AG04450 (cell line): ENCODE results near the gene HHIP. TPM values are rescaled to one million over a fixed set of nuclear protein-coding genes. Genes with fewer than 3 reads are reported as not detected.

Experiments
- CTCF ChIA-PET: fragments of 300-600, 350-600 bp; formaldehyde crosslinking; extraction: SDS; loops from one replicate; lab custom pipeline; 2022; ENCODE audit warnings: antibody characterized with exemption, inconsistent platforms; lab: Charles Lee
- POLR2A ChIA-PET: fragments of 350-600 bp; formaldehyde crosslinking; extraction: SDS; loops from one replicate; lab custom pipeline; 2021; ENCODE audit warnings: antibody characterized with exemption, inconsistent platforms; lab: Yijun Ruan, JAX
- DNase-seq: peaks from one replicate; pipeline ENCODE4 v3.0.0-alpha.2; 2011; ENCODE audit warnings: low read depth, low spot score
- H3K27ac ChIP-seq: one replicate; pipeline ENCODE4 v1.5.1; 2012; ENCODE audit warnings: low read depth, low read length, control low read depth
- H3K27me3 ChIP-seq: one replicate; pipeline ENCODE4 v1.6.0; 2012; ENCODE audit warnings: low read length; ENCODE audit not compliant: control insufficient read depth, insufficient read depth
- H3K4me3 ChIP-seq: 2 replicates; pipeline ENCODE4 v1.5.1; 2011; ENCODE audit warnings: mild to moderate bottlenecking, low read depth, low read length, control low read depth
- H3K9me3 ChIP-seq: 2 replicates; pipeline ENCODE4 v1.5.1; 2012; ENCODE audit warnings: low read length; ENCODE audit not compliant: control insufficient read depth, insufficient read depth
- polyA plus RNA-seq: library from polyadenylated mRNA; depleted of rRNA; stranded (reverse); fragments of >200 nt; gene quantifications from 2 replicates; pipeline ENCODE4 v1.2.3, GENCODE V29; 2011
- TF ChIP-seq, protein P1 (sequence below): IDR thresholded peaks from 2 replicates; pipeline ENCODE4 v1.5.1; 2011; ENCODE audit warnings: low read depth, low read length, control low read depth, inconsistent platforms

The HHIP gene
- polyA plus RNA-seq, 1 experiment = 3.6 TPM

DNA sequence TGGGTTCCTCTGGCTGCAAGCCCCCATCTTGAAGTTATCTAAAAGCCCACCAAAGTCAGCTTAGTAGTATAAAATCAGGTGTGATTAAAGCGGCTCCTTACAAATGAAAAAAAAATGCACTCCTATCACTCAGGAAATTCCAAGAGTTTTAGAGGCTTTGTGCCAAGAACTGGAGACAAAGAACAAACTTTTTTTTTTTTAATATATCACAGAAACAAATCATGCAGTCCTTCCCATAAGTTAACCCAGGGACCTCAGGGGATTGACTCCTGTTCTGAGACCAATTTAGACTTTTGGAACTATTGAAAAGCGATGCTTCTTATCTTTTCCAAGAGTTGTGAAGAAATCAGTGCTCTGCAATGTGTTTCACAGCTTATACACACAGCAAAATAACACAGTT, 53.6 kb downstream of the HHIP start:
- CTCF ChIA-PET = no interaction called here

GRCh38 chr4:144701683-144702233, 55.8 kb downstream of the HHIP start:
- Histone ChIP-seq H3K27me3 (no peaks in the 10 kb centered on the region), H3K9me3 (no peaks in the 10 kb centered on the region), H3K4me3 (no peak overlapping the region), H3K27ac (no peak overlapping the region)
- TF ChIP-seq, protein P1, sequence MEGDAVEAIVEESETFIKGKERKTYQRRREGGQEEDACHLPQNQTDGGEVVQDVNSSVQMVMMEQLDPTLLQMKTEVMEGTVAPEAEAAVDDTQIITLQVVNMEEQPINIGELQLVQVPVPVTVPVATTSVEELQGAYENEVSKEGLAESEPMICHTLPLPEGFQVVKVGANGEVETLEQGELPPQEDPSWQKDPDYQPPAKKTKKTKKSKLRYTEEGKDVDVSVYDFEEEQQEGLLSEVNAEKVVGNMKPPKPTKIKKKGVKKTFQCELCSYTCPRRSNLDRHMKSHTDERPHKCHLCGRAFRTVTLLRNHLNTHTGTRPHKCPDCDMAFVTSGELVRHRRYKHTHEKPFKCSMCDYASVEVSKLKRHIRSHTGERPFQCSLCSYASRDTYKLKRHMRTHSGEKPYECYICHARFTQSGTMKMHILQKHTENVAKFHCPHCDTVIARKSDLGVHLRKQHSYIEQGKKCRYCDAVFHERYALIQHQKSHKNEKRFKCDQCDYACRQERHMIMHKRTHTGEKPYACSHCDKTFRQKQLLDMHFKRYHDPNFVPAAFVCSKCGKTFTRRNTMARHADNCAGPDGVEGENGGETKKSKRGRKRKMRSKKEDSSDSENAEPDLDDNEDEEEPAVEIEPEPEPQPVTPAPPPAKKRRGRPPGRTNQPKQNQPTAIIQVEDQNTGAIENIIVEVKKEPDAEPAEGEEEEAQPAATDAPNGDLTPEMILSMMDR = no peak
- POLR2A ChIA-PET = no interaction called here
- CTCF ChIA-PET = interaction anchor here (0.6 kb wide), 1 partner anchor 57 kb away, joined by 3 read pairs; no protein-coding TSS in a partner anchor
- no peak for DNase-seq

More for the DNA sequence above, 53.6 kb downstream of the HHIP start:
- no peaks in the 10 kb centered on the region for H3K27me3 ChIP-seq
- TF ChIP-seq, protein P1 = no peak
- no peak overlapping the region for H3K27ac ChIP-seq
- DNase-seq = no peak
- no peaks in the 10 kb centered on the region for H3K9me3 ChIP-seq
- no peak overlapping the region for H3K4me3 ChIP-seq
- POLR2A ChIA-PET = no interaction called here

DNA sequence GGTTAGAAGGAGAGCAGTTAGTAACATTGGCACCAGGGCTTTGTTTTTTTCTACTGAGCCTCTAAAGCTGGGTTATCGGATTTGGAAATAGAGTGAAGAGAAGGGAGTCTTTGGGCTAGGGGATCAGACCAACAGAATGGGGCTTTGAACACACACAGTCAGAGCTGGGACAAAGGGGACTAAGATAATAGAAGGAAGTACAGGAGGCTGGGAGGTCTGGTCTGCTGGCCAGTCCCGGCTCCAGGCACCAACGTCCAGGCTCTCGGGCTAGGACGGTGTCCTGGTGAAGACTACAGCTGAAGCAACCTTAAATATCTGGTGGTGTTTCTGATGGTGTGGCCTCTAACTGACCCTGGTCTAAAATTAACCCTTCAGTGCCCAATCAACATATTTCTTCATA, 57.5 kb downstream of the HHIP start:
- no peak overlapping the region for H3K27ac ChIP-seq
- no peak for DNase-seq
- TF ChIP-seq, protein P1 = no peak
- no peaks in the 10 kb centered on the region for H3K9me3 ChIP-seq
- H3K27me3 ChIP-seq = no peaks in the 10 kb centered on the region
- POLR2A ChIA-PET = no interaction called here
- CTCF ChIA-PET = no interaction called here
- H3K4me3 ChIP-seq = no peak overlapping the region

DNA sequence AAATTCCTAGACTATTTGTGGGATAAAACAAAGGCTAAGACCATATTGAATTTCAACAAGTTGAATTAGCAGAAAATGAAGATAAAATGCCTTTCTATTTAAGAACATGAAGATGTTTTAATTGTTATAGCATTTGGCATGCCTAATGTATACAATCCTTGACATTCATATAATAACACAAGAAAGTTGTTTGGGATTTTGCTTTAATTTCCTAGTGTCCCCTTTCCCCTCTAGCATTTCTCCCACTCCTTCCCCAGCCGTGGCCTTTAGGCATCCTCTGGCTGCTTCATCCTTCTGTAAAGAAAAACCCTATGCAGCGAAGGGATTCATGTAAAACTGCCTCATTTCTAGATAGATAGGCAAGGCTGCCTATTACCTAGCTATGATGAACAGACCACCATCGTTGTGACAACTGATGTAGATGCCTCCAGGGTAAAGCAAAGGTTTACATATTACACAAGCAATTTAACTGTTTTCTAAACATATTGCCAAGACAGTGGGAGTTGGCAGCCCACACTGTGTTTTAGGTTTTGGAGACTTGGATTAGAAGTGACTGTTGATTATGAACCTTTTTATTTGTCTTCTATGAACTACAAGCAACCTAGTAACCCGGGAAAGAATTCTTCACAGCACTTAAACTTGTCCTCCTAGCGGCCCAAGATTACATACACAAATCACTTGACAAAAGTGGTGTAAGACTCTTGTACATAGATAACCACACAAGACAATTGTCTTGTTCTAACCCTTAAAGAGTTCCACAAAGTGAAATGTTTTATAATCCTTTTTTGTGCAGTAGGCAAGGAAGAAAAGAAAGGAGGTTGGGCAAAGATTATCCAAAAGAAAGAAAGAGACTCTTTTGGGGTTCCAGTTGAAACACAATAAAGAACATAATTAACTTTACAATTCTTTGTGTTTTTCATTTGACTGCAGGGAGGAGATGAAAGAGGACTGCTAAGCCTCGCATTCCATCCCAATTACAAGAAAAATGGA, 59.9 kb downstream of the HHIP start:
- H3K27me3 ChIP-seq = no peaks in the 10 kb centered on the region
- no peak for DNase-seq
- TF ChIP-seq, protein P1 = no peak
- no peak overlapping the region for H3K27ac ChIP-seq
- ChIA-PET POLR2A (no interaction called here), CTCF (no interaction called here)
- no peak overlapping the region for H3K4me3 ChIP-seq
- H3K9me3 ChIP-seq = no peaks in the 10 kb centered on the region

DNA sequence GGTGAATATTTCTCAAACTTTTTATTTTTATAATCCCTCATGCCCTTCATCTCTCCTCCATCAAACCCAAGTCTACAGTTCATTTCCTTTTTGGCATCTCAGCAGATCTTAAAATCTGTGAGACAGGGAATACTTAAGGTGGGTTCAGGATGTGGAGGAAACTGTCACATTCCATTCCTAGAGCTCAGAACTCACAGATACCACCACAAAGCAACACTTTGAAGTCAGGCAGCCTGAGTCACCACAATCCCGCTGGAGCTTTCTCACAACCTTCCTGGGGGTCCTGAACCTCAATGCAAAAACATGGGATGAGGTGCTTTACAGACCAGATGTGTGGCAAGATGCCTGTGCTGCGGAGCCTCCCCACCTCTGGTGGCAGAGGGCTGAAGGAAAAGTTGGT, 63.2 kb downstream of the HHIP start:
- H3K27ac ChIP-seq = no peak overlapping the region
- no peaks in the 10 kb centered on the region for H3K9me3 ChIP-seq
- H3K4me3 ChIP-seq = no peak overlapping the region
- TF ChIP-seq, protein P1 = no peak
- H3K27me3 ChIP-seq = no peaks in the 10 kb centered on the region
- CTCF ChIA-PET = no interaction called here
- peak; percentile 64 for DNase-seq
- POLR2A ChIA-PET = no interaction called here
